Panc1 (cell line): ENCODE results near the gene TRIM2. TPM values are rescaled to one million over a fixed set of nuclear protein-coding genes. Genes with fewer than 3 reads are reported as not detected.

Experiments used
- ATAC-seq: fragments of 200-7000 bp; cut with Tn5 transposase; 2 replicates; pipeline ENCODE4 v1.9.1; 2020; ENCODE audit warnings: mild to moderate bottlenecking, moderate library complexity
- BruUV-seq: library from RNA; stranded (reverse); fragments of 400-500 nt; replicated peaks from 2 replicates; lab custom pipeline; 2021; lab: Mats Ljungman, UMichigan
- CTCF ChIA-PET: fragments of 300-600 bp; sonication (Branson Sonifier 250); formaldehyde crosslinking; loops from one replicate; lab custom pipeline; 2022; ENCODE audit warnings: antibody characterized with exemption; lab: Charles Lee
- POLR2A ChIA-PET: fragments of 300-600 bp; sonication (Branson Sonifier 250); formaldehyde crosslinking; loops from one replicate; lab custom pipeline; 2022; ENCODE audit warnings: antibody characterized with exemption; lab: Charles Lee
- DNase-seq: peaks from one replicate; pipeline ENCODE4 v3.0.0-alpha.2; 2010; ENCODE audit warnings: low read depth, low spot score
- H3K27ac ChIP-seq: 2 replicates; pipeline ENCODE4 v1.5.1; 2011; ENCODE audit warnings: mild to moderate bottlenecking, low read length, inconsistent platforms
- H3K27me3 ChIP-seq: fragments of 200-500 bp; sonication (Bioruptor generic); 2 replicates; pipeline ENCODE4 v1.6.0; 2014; ENCODE audit warnings: low read length, inconsistent platforms; ENCODE audit not compliant: control insufficient read depth, insufficient read depth
- H3K36me3 ChIP-seq: fragments of 200-500 bp; sonication (Bioruptor generic); 2 replicates; pipeline ENCODE4 v1.5.1; 2014; ENCODE audit warnings: inconsistent platforms, mild to moderate bottlenecking, low read length, moderate library complexity; ENCODE audit not compliant: control insufficient read depth, insufficient read depth
- H3K4me1 ChIP-seq: 2 replicates; pipeline ENCODE4 v1.5.1; 2011; ENCODE audit warnings: inconsistent platforms, mild to moderate bottlenecking, low read length, moderate library complexity; ENCODE audit not compliant: control insufficient read depth, insufficient read depth
- H3K4me3 ChIP-seq, 2 experiments: 2 replicates each; pipeline ENCODE4 v1.5.1; 2011 to 2012; ENCODE audit warnings: low read depth in 2 of 2, low read length in 2 of 2, mild to moderate bottlenecking in 2 of 2, inconsistent platforms in 1 of 2, moderate library complexity in 1 of 2
- H3K9me3 ChIP-seq: fragments of 200-500 bp; sonication (Bioruptor generic); 2 replicates; pipeline ENCODE4 v1.5.1; 2014; ENCODE audit warnings: low read depth, mild to moderate bottlenecking, inconsistent platforms, low read length, moderate library complexity; ENCODE audit not compliant: control insufficient read depth, insufficient read depth
- CTCF ChIP-seq: fragments of 450-650 bp; IDR thresholded peaks from 2 replicates; pipeline ENCODE4 v1.5.1; 2017; ENCODE audit warnings: mild to moderate bottlenecking
- POLR2AphosphoS5 ChIP-seq: IDR thresholded peaks from 2 replicates; pipeline ENCODE4 v1.6.1; 2012; ENCODE audit warnings: mild to moderate bottlenecking, low read depth, low read length, moderate library complexity
- SIN3A ChIP-seq: IDR thresholded peaks from 2 replicates; pipeline ENCODE4 v1.6.1; 2012; ENCODE audit warnings: low read depth, mild to moderate bottlenecking, low read length, moderate library complexity, borderline replicate concordance; ENCODE audit not compliant: insufficient read depth
- TCF7L2 ChIP-seq: IDR thresholded peaks from 2 replicates; pipeline ENCODE4 v1.6.1; 2011; ENCODE audit warnings: mild to moderate bottlenecking, low read depth, low read length, inconsistent platforms
- in situ Hi-C: cut with HindIII; loops from 2 replicates; pipeline ENCODE4 v1.10.0; 2016; ENCODE audit warnings: low sequenced_read_pairs, low pct_unique_long_range_greater_than_20kb
- intact Hi-C: fragments of 100-400 bp; cut with micrococcal nuclease; formaldehyde crosslinking; loops from one replicate; pipeline ENCODE4 v1.10.0; 2022; ENCODE audit not compliant: unreplicated experiment
- total RNA-seq: library from RNA; stranded (reverse); gene quantifications from one replicate; pipeline ENCODE4 v1.2.1, GENCODE V29; 2021; ENCODE audit not compliant: unreplicated experiment
- TF ChIP-seq, protein P1 (sequence below), 2 experiments: IDR thresholded peaks; 2 replicates each; pipeline ENCODE4 v1.6.1; 2011 to 2012; ENCODE audit warnings: low read depth in 2 of 2, control low read depth in 1 of 2, low read length in 1 of 2, mild to moderate bottlenecking in 1 of 2, moderate library complexity in 1 of 2; ENCODE audit not compliant: insufficient read depth in 1 of 2

The TRIM2 gene
- total RNA-seq, 1 experiment from 2014 or later, result 18.9 TPM

DNA sequence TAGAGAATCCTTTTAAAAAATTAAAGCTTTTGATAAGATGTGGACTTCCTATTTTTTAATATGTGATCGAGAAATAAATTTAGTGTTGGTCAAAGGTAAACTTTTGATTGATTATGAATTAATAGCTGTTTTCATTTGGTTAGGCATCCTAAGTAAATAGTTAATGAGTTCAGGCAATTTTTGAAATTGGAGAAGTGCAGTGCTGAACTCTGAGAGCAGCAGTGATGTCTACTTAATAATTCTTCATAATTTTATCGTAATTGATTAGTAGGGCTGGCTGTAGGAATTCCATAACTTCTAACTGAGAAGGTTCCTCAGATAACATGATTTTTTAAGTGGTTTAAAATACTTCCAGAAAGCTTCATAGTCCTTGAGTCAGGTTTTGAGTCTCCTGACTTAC lies 141.8 kb downstream of the TRIM2 start:
- POLR2A ChIA-PET, result no interaction called here

DNA sequence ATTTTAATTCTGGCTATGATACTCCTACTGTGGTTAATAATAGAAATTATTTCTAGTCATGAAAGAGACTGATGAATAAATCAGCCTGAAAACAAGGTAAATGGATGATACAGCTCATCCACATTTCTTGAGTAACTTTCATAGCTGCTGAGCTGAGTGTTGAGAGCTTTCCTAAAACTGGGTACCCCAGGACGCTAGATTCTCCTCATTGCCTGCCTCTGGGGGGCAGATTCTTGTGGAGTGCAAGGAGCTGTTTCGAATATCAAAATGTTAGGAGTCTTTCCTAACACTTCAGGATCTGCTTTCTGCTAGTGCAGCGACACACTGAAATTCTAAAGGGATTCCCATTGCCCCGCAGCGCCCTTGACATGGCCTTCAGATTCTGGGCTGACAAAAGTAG lies 142.3 kb downstream of the TRIM2 start:
- ChIA-PET CTCF (no interaction called here), POLR2A (no interaction called here)
- H3K4me1 ChIP-seq, result peaks cover 18% of the 10 kb centered on the region
- peak overlapping the region; percentile 23; the same call in 1 of the 2 replicates for H3K27ac ChIP-seq
- H3K27me3 ChIP-seq, result no peaks in the 10 kb centered on the region
- no peak for TF ChIP-seq SIN3A
- no peak for TF ChIP-seq TCF7L2
- TF ChIP-seq, protein P1, sequence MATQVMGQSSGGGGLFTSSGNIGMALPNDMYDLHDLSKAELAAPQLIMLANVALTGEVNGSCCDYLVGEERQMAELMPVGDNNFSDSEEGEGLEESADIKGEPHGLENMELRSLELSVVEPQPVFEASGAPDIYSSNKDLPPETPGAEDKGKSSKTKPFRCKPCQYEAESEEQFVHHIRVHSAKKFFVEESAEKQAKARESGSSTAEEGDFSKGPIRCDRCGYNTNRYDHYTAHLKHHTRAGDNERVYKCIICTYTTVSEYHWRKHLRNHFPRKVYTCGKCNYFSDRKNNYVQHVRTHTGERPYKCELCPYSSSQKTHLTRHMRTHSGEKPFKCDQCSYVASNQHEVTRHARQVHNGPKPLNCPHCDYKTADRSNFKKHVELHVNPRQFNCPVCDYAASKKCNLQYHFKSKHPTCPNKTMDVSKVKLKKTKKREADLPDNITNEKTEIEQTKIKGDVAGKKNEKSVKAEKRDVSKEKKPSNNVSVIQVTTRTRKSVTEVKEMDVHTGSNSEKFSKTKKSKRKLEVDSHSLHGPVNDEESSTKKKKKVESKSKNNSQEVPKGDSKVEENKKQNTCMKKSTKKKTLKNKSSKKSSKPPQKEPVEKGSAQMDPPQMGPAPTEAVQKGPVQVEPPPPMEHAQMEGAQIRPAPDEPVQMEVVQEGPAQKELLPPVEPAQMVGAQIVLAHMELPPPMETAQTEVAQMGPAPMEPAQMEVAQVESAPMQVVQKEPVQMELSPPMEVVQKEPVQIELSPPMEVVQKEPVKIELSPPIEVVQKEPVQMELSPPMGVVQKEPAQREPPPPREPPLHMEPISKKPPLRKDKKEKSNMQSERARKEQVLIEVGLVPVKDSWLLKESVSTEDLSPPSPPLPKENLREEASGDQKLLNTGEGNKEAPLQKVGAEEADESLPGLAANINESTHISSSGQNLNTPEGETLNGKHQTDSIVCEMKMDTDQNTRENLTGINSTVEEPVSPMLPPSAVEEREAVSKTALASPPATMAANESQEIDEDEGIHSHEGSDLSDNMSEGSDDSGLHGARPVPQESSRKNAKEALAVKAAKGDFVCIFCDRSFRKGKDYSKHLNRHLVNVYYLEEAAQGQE (IDR thresholded peaks at IDR 0.05; ENCODE audit: insufficient read depth in 1 of 2, low read depth in 2 of 2, low read length in 1 of 2), result no peak
- no peak for TF ChIP-seq POLR2AphosphoS5
- TF ChIP-seq CTCF, result peak; percentile 18; the same call in 1 of the 2 replicates
- ATAC-seq, result no peak
- H3K9me3 ChIP-seq, result no peaks in the 10 kb centered on the region
- intact Hi-C loops, result loop anchor here (10.0 kb wide), 1 partner anchor 398 kb away; no protein-coding TSS in a partner anchor
- H3K36me3 ChIP-seq, result peaks cover 2% of the 10 kb centered on the region; the same call in 1 of the 2 replicates
- BruUV-seq, result no TSS peak
- no peak overlapping the region; a peak in 1 of 4 replicates for H3K4me3 ChIP-seq
- no peak for DNase-seq
- in situ Hi-C loops, result no loop called here

More for the DNA sequence above, 141.8 kb downstream of the TRIM2 start:
- CTCF ChIA-PET, result no interaction called here
- Histone ChIP-seq H3K36me3 (peaks cover 2% of the 10 kb centered on the region; the same call in 1 of the 2 replicates), H3K27ac (peak overlapping the region; percentile 89), H3K4me3 (peak overlapping the region; percentile 71 to 77), H3K27me3 (no peaks in the 10 kb centered on the region), H3K4me1 (peaks cover 18% of the 10 kb centered on the region), H3K9me3 (no peaks in the 10 kb centered on the region)
- BruUV-seq, result no TSS peak
- in situ Hi-C loops (no loop called here), intact Hi-C loops (loop anchor here (10.0 kb wide), 1 partner anchor 399 kb away; no protein-coding TSS in a partner anchor)
- no peak for ATAC-seq
- TF ChIP-seq POLR2AphosphoS5, result no peak
- no peak for TF ChIP-seq TCF7L2
- TF ChIP-seq CTCF, result no peak
- no peak for TF ChIP-seq SIN3A
- no peak for DNase-seq
